ENCODE data around the gene MPHOSPH8. TPM values are rescaled to one million over a fixed set of nuclear protein-coding genes. Genes with fewer than 3 reads are reported as not detected.

MPHOSPH8 gene
- total RNA-seq, 4 donors from 2014 or later, result 8.0 to 15.5 (median 13.4) TPM

GRCh38 chr13:19589312-19589711, 44.1 kb upstream of the MPHOSPH8 start:
- in situ Hi-C loops (cut with MboI; ENCODE audit: low sequenced_read_pairs in 4 of 4), result no loop called here
- intact Hi-C loops (cut with DNase I; ENCODE audit: low total_unique reads), result no loop called here
- no peaks in the 10 kb centered on the region for H3K4me1 ChIP-seq
- TF ChIP-seq CTCF (IDR thresholded peaks at IDR 0.05 in 4 of 5, conservative IDR thresholded peaks at IDR 0.05 in 1 of 5), result no peak
- TF ChIP-seq POLR2A (IDR thresholded peaks at IDR 0.05), result no peak
- H3K27ac ChIP-seq, result no peak overlapping the region
- H3K9me3 ChIP-seq, result no peaks in the 10 kb centered on the region
- H3K27me3 ChIP-seq, result no peaks in the 10 kb centered on the region
- H3K36me3 ChIP-seq, result no peaks in the 10 kb centered on the region
- no peak for ATAC-seq
- DNase-seq, result no peak
- no peak overlapping the region for H3K4me3 ChIP-seq

GRCh38 chr13:19590423-19590822, 43.0 kb upstream of the MPHOSPH8 start:
- H3K9me3 ChIP-seq, result no peaks in the 10 kb centered on the region
- ATAC-seq, result no peak
- H3K4me1 ChIP-seq, result no peaks in the 10 kb centered on the region
- H3K27ac ChIP-seq, result no peak overlapping the region
- H3K36me3 ChIP-seq, result no peaks in the 10 kb centered on the region
- intact Hi-C loops (cut with DNase I; ENCODE audit: low total_unique reads), result no loop called here
- DNase-seq, result no peak
- no peaks in the 10 kb centered on the region for H3K27me3 ChIP-seq
- TF ChIP-seq POLR2A (IDR thresholded peaks at IDR 0.05) (no peak), CTCF (IDR thresholded peaks at IDR 0.05 in 4 of 5, conservative IDR thresholded peaks at IDR 0.05 in 1 of 5) (no peak)
- H3K4me3 ChIP-seq, result no peak overlapping the region
- in situ Hi-C loops (cut with MboI; ENCODE audit: low sequenced_read_pairs in 4 of 4), result no loop called here

- in situ Hi-C loops (cut with MboI; ENCODE audit: low sequenced_read_pairs in 4 of 4) (no loop called here), intact Hi-C loops (cut with DNase I; ENCODE audit: low total_unique reads) (no loop called here)
- TF ChIP-seq CTCF (IDR thresholded peaks at IDR 0.05 in 4 of 5, conservative IDR thresholded peaks at IDR 0.05 in 1 of 5) (no peak), POLR2A (IDR thresholded peaks at IDR 0.05) (no peak)
- Histone ChIP-seq H3K36me3 (no peaks in the 10 kb centered on the region), H3K27ac (no peak overlapping the region), H3K9me3 (no peaks in the 10 kb centered on the region), H3K27me3 (no peaks in the 10 kb centered on the region), H3K4me1 (no peaks in the 10 kb centered on the region), H3K4me3 (no peak overlapping the region)
- ATAC-seq (no peak), DNase-seq (no peak)
Measured at GRCh38 chr13:19591864-19592263, 41.6 kb upstream of the MPHOSPH8 start.

GRCh38 chr13:19592657-19593180, 40.7 kb upstream of the MPHOSPH8 start:
- intact Hi-C loops (cut with DNase I; ENCODE audit: low total_unique reads) (no loop called here), in situ Hi-C loops (cut with MboI; ENCODE audit: low sequenced_read_pairs in 4 of 4) (no loop called here)
- TF ChIP-seq CTCF (IDR thresholded peaks at IDR 0.05 in 4 of 5, conservative IDR thresholded peaks at IDR 0.05 in 1 of 5) (no peak), POLR2A (IDR thresholded peaks at IDR 0.05) (no peak)
- no peak overlapping the region for H3K4me3 ChIP-seq
- no peak overlapping the region for H3K27ac ChIP-seq
- ATAC-seq, result no peak
- peaks cover 0 to 2% (median 0%) of the 10 kb centered on the region in 3 donors for H3K27me3 ChIP-seq
- no peaks in the 10 kb centered on the region for H3K36me3 ChIP-seq
- H3K9me3 ChIP-seq, result no peaks in the 10 kb centered on the region
- no peaks in the 10 kb centered on the region for H3K4me1 ChIP-seq
- no peak for DNase-seq

- Histone ChIP-seq H3K36me3 (no peaks in the 10 kb centered on the region), H3K4me3 (no peak overlapping the region), H3K4me1 (no peaks in the 10 kb centered on the region), H3K27me3 (peaks cover under 1 to 18% (median 7%) of the 10 kb centered on the region in 3 donors), H3K27ac (no peak overlapping the region), H3K9me3 (no peaks in the 10 kb centered on the region)
- no peak for TF ChIP-seq POLR2A (IDR thresholded peaks at IDR 0.05)
- no peak for TF ChIP-seq CTCF (IDR thresholded peaks at IDR 0.05 in 4 of 5, conservative IDR thresholded peaks at IDR 0.05 in 1 of 5)
- ATAC-seq, result no peak
- intact Hi-C loops (cut with DNase I; ENCODE audit: low total_unique reads) (no loop called here), in situ Hi-C loops (cut with MboI; ENCODE audit: low sequenced_read_pairs in 4 of 4) (no loop called here)
- DNase-seq, result no peak
Measured at GRCh38 chr13:19596086-19596485, 37.4 kb upstream of the MPHOSPH8 start.

Measured in gastrocnemius medialis (tissue), 4 donors.